GM21528 (cell line): Measurements from ENCODE around the gene NXPH3.

ENCODE experiments used
- ATAC-seq: cut with Tn5 transposase; IDR thresholded peaks from one replicate; pipeline ENCODE4 v1.9.1; 2021; ENCODE audit warnings: mild to moderate bottlenecking, moderate library complexity; ENCODE audit not compliant: unreplicated experiment, low FRiP score

The NXPH3 gene

GRCh38 chr17:49574945-49575678 is 559 bp upstream of the NXPH3 start:
- ATAC-seq: no peak

- ATAC-seq: no peak
Measured at GRCh38 chr17:49576088-49576916, 631 bp downstream of the NXPH3 start.

- no peak for ATAC-seq
Measured at GRCh38 chr17:49576917-49577649, 1.4 kb downstream of the NXPH3 start.

GRCh38 chr17:49577650-49577934 is 1.9 kb downstream of the NXPH3 start:
- ATAC-seq: no peak

- ATAC-seq: no peak
Measured at GRCh38 chr17:49577963-49578362, 2.3 kb downstream of the NXPH3 start.

- ATAC-seq: no peak
Measured at GRCh38 chr17:49578414-49578813, 2.7 kb downstream of the NXPH3 start.

GRCh38 chr17:49578952-49579500 is 3.4 kb downstream of the NXPH3 start:
- no peak for ATAC-seq

GRCh38 chr17:49579522-49579921 is 3.9 kb downstream of the NXPH3 start:
- ATAC-seq: no peak

- ATAC-seq: no peak
Measured at GRCh38 chr17:49580055-49580721, 4.5 kb downstream of the NXPH3 start.

GRCh38 chr17:49580981-49581647 is 5.4 kb downstream of the NXPH3 start:
- ATAC-seq: no peak

GRCh38 chr17:49581648-49581998 is 6.0 kb downstream of the NXPH3 start:
- no peak for ATAC-seq

- no peak for ATAC-seq
Measured at GRCh38 chr17:49582055-49582722, 6.5 kb downstream of the NXPH3 start.

- ATAC-seq: no peak
Measured at GRCh38 chr17:49582789-49583188, 7.1 kb downstream of the NXPH3 start.

GRCh38 chr17:49583226-49583625 is 7.6 kb downstream of the NXPH3 start:
- no peak for ATAC-seq

GRCh38 chr17:49583889-49584288 is 8.2 kb downstream of the NXPH3 start:
- ATAC-seq: no peak

- no peak for ATAC-seq
Measured at GRCh38 chr17:49585422-49586027, 9.9 kb downstream of the NXPH3 start.

GRCh38 chr17:49587366-49588073 is 11.8 kb downstream of the NXPH3 start:
- ATAC-seq: no peak

GRCh38 chr17:49588312-49588711 is 12.6 kb downstream of the NXPH3 start:
- no peak for ATAC-seq
